ENCODE measurements around the gene PRKAR1B.

- TF ChIP-seq, protein P1, sequence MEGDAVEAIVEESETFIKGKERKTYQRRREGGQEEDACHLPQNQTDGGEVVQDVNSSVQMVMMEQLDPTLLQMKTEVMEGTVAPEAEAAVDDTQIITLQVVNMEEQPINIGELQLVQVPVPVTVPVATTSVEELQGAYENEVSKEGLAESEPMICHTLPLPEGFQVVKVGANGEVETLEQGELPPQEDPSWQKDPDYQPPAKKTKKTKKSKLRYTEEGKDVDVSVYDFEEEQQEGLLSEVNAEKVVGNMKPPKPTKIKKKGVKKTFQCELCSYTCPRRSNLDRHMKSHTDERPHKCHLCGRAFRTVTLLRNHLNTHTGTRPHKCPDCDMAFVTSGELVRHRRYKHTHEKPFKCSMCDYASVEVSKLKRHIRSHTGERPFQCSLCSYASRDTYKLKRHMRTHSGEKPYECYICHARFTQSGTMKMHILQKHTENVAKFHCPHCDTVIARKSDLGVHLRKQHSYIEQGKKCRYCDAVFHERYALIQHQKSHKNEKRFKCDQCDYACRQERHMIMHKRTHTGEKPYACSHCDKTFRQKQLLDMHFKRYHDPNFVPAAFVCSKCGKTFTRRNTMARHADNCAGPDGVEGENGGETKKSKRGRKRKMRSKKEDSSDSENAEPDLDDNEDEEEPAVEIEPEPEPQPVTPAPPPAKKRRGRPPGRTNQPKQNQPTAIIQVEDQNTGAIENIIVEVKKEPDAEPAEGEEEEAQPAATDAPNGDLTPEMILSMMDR (IDR thresholded peaks at IDR 0.05; ENCODE audit: insufficient read depth, low read depth, low read length), result no peak
- no peak for TF ChIP-seq EZH2 (IDR thresholded peaks at IDR 0.05; ENCODE audit: insufficient read depth, low read length)
Observed at GRCh38 chr7:627661-628401, 99.2 kb downstream of the PRKAR1B start.

All from astrocyte (in vitro differentiated cells and primary cell).